Fibroblast of lung (primary cell): ENCODE results near the gene UBXN10.
"Not testable (repeated sequence)": the region's sequence is repeated elsewhere in the genome, so short reads cannot be mapped to it uniquely, and the experiment has no call there.

ENCODE experiments used
- EZH2 ChIP-seq: IDR thresholded peaks from 2 replicates; pipeline ENCODE4 v1.5.1; 2012; ENCODE audit warnings: low read length, control low read depth, mild to moderate bottlenecking; ENCODE audit errors: missing control alignments
- TF ChIP-seq, protein P1 (sequence below), 2 donors: IDR thresholded peaks in 1 of 2; conservative IDR thresholded peaks in 1 of 2; 1 replicate in 1 of 2; 2 replicates in 1 of 2; pipeline ENCODE4 v1.5.1; 2011 to 2012; ENCODE audit warnings: low read length in 2 of 2, control low read depth in 1 of 2, inconsistent platforms in 1 of 2, low read depth in 1 of 2, mild to moderate bottlenecking in 1 of 2

DNA sequence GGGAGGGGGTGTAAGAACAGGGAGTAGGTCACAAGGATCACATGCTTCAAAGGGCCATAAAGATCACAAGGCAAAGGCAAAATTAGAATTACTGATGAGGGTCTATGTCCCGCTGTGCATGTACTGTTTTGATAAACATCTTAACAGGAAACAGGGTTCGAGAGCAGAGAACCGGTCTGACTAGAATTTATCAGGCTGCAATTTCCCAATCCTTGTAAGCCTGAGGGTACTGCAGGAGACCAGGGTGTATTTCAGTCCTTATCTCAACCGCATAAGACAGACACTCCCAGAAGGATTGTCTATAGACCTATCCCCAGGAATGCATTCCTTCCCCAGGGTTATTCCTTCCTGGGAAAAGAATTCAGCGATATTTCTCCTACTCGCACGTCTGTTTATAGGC, 46.7 kb downstream of the UBXN10 start:
- TF ChIP-seq, protein P1, sequence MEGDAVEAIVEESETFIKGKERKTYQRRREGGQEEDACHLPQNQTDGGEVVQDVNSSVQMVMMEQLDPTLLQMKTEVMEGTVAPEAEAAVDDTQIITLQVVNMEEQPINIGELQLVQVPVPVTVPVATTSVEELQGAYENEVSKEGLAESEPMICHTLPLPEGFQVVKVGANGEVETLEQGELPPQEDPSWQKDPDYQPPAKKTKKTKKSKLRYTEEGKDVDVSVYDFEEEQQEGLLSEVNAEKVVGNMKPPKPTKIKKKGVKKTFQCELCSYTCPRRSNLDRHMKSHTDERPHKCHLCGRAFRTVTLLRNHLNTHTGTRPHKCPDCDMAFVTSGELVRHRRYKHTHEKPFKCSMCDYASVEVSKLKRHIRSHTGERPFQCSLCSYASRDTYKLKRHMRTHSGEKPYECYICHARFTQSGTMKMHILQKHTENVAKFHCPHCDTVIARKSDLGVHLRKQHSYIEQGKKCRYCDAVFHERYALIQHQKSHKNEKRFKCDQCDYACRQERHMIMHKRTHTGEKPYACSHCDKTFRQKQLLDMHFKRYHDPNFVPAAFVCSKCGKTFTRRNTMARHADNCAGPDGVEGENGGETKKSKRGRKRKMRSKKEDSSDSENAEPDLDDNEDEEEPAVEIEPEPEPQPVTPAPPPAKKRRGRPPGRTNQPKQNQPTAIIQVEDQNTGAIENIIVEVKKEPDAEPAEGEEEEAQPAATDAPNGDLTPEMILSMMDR (conservative IDR thresholded peaks at IDR 0.05 in 1 of 2, IDR thresholded peaks at IDR 0.05 in 1 of 2; ENCODE audit: low read depth in 1 of 2, low read length in 2 of 2): not testable (repeated sequence)
- TF ChIP-seq EZH2: not testable (repeated sequence)
